ENCODE measurements around the gene LRMDA. TPM values are rescaled to one million over a fixed set of nuclear protein-coding genes. Genes with fewer than 3 reads are reported as not detected.
A peak's percentile ranks its signal among the peaks of the same experiment; 100 is the strongest.
"Not testable (repeated sequence)": the region's sequence is repeated elsewhere in the genome, so short reads cannot be mapped to it uniquely, and the experiment has no call there.

LRMDA gene
- total RNA-seq, 4 donors from 2014 or later, result 2.2 to 7.8 (median 4.5) TPM

GRCh38 chr10:76583711-76584161, 1152.3 kb downstream of the LRMDA start:
- H3K4me3 ChIP-seq, result no peak overlapping the region
- no peaks in the 10 kb centered on the region for H3K27me3 ChIP-seq
- intact Hi-C loops (cut with DNase I; ENCODE audit: low total_unique reads) (no loop called here), in situ Hi-C loops (cut with MboI; ENCODE audit: low pct_ligation_motif_present in 1 of 4, low pct_unique_long_range_greater_than_20kb in 1 of 4, low sequenced_read_pairs in 3 of 4) (no loop called here)
- no peaks in the 10 kb centered on the region for H3K36me3 ChIP-seq
- peak overlapping the region in 1 of 4 donors; percentile 1 for H3K27ac ChIP-seq
- peaks cover 0 to 5% (median 0%) of the 10 kb centered on the region in 4 donors for H3K4me1 ChIP-seq
- no peaks in the 10 kb centered on the region for H3K9me3 ChIP-seq
- TF ChIP-seq POLR2A (IDR thresholded peaks at IDR 0.05) (no peak), EP300 (IDR thresholded peaks at IDR 0.05; ENCODE audit: low read depth) (no peak), CTCF (IDR thresholded peaks at IDR 0.05) (no peak), POLR2AphosphoS5 (IDR thresholded peaks at IDR 0.05) (no peak)
- DNase-seq, result no peak
- 46 to 52% methylated on average over 3 of the region's 3 CpGs for WGBS, 2 donors (ENCODE audit: low coverage in 1 of 2)

GRCh38 chr10:76584466-76584865, 1153.0 kb downstream of the LRMDA start:
- H3K9me3 ChIP-seq; H3K4me3 ChIP-seq; H3K27me3 ChIP-seq; DNase-seq; H3K4me1 ChIP-seq; intact Hi-C loops (cut with DNase I; ENCODE audit: low total_unique reads); H3K36me3 ChIP-seq; in situ Hi-C loops (cut with MboI; ENCODE audit: low pct_ligation_motif_present in 1 of 4, low pct_unique_long_range_greater_than_20kb in 1 of 4, low sequenced_read_pairs in 3 of 4): not testable (repeated sequence)
- WGBS, 2 donors (ENCODE audit: low coverage in 1 of 2), result 55 to 82% methylated on average over 2 to 9 of the region's 9 CpGs
- H3K27ac ChIP-seq, result peak overlapping the region in 1 of 4 donors; percentile 1

Small RNA genes within 50 kb of the gene (small RNA-seq; reads per million reads assigned to genes)
- 0 reads per million in 4 donors for gene MIR606
- gene RN7SL518P, result 0 to 0.28 (median 0) reads per million in 4 donors
- 0 reads per million in 4 donors for gene RNU6-673P

Other genes with a start within 250 kb of the LRMDA start
- gene VDAC2, start 220.8 kb upstream of the LRMDA start, total RNA-seq, result 100 to 1,000 TPM in 3 of 4 donors, 10 to 100 TPM in 1; 52.1 to 234 (median 149) TPM
- 100 to 1,000 TPM in 3 of 4 donors, 10 to 100 TPM in 1; 90.7 to 761 (median 173) TPM for gene COMTD1, start 195.7 kb upstream of the LRMDA start, total RNA-seq
- 10 to 100 TPM in 1 of 4 donors, 1 to 10 TPM in 3; 3.0 to 17.9 (median 7.2) TPM for gene ZNF503, start 29.9 kb upstream of the LRMDA start, total RNA-seq

Measured in transverse colon (tissue), 4 donors.